Activated T-cell treated with anti-CD3 and anti-CD28 coated beads for 48 hours (primary cell): Measurements from ENCODE around the gene TMEM256.
A peak's percentile ranks its signal among the peaks of the same experiment; 100 is the strongest.
"Not testable (repeated sequence)": the region's sequence is repeated elsewhere in the genome, so short reads cannot be mapped to it uniquely, and the experiment has no call there.

Source experiments
- DNase-seq: peaks from one replicate; pipeline ENCODE4 v3.0.0-alpha.2; 2020; ENCODE audit warnings: low read depth

The TMEM256 gene

GRCh38 chr17:7383371-7383741, 20.5 kb downstream of the TMEM256 start:
- DNase-seq: no peak

- DNase-seq: no peak
Measured at GRCh38 chr17:7382901-7383300, 21.0 kb downstream of the TMEM256 start.

GRCh38 chr17:7380855-7381683, 22.8 kb downstream of the TMEM256 start, which contains the start of gene TNK1:
TNK1 (plus strand) TSS chr17:7381089; CDS start chr17:7382927, 1,838 bp downstream.
- no peak for DNase-seq

- no peak for DNase-seq
Measured at GRCh38 chr17:7380321-7380720, 23.6 kb downstream of the TMEM256 start.

DNA sequence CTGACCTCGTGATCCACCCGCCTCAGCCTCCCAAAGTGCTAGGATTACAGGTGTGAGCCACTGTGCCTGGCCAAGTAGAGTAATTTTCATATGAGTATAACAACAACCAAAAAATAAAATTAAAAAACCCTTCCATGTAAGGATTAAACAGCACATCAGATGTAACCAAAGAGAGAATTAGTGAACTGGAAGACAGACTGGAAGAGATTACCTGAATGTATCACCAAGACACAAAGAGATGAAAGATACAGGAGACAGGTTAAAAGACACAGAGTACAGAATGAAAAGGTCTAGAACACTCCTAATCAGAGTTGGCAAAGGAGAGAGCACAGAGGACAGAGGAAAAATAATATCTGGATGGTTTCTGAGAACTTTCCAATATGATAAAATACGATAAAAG, 24.8 kb downstream of the TMEM256 start:
- no peak for DNase-seq

DNA sequence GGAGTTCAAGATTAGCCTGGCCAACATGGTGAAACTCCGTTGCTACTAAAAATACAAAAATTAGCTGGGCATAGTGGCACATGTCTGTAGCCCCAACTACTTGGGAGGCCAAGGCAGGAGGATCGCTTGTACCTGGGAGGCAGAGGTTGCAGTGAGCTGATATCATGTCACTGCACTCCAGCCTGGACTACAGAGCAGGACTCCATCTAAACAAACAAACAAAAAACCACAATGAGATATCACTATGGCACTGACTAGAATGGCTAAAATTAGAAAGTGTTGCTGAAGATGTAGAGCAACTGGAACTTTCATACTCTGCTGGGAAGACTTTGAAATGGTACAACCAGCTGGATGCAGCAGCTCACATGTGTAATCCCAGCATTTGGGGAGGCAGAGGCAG, 29.5 kb downstream of the TMEM256 start:
- DNase-seq: no peak

DNA sequence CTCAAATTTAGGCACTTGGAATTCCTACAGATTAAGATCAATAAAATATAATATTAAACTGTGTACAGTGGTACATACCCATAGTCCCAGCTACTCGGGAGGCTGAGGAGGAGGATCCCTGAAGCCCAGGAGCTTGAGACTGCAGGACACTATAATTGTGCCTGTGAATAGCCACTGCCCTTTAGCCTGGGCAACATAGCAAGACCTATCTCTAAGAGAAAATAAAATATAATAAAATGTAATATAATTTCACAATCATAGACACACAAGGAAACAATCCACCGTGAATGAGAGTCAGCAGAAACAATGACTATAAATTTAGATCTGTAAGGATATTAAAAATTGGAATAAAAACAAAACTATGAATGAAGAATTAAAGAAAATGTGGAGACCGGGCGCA, 33.0 kb downstream of the TMEM256 start:
- DNase-seq: no peak

DNA sequence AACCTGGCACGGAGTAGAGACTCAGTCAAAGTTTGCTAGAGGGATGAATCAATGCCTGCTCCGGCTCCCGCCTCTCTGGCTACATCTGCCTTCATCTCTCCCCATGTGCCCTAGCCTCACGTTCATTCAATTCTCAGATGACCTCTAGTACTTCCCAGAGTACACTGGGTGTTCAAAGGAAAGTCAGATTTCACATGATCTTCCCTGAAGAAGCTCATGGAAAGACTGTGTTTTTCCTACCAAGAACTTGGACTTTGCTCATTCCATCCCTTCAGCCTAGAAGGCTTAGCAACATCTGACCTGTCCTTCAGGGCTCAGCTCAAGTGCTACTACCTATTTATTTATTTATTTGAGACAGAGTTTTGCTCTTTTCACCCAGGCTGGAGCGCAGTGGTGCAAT, 34.1 kb downstream of the TMEM256 start:
- no peak for DNase-seq

DNA sequence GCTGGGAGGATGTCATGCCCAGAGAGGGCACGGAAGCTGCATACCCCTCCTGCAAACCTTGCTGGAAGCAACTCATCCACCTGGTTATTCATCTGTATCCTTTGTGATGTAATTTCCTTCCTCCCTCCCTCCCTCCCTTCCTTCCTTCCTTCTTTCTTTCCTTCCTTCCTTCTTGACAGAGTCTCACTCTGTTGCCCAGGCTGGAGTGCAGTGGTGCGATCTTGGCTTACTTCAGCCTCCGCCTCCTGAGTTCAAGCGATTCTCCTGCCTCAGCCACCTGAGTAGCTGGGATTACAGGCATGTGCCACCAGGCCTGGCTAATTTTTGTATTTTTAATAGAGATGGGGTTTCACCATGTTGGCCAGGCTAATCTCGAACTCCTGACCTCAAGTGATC, 35.3 kb downstream of the TMEM256 start:
- not testable (repeated sequence) for DNase-seq

GRCh38 chr17:7367918-7368598, 35.8 kb downstream of the TMEM256 start:
- no peak for DNase-seq

DNA sequence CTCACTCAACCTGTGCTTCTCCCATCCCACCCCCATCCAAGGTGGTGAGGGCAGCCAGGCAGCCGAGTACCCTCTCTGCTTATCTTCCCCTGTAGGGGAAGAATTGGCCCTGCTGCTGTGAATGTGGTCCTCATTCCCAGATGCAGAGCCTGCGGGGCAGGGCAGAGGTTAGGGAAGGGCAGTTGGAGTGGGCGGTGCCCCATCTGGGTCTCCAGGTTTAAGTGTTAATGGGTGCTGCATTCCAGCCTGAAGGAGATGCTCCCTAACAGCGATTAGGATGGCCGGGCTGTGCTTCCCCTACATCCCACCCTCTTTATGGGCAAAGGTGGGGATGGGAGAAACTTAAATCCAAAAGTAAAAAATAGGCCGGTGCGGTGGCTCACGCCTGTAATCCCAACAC, 36.8 kb downstream of the TMEM256 start:
- DNase-seq: no peak

DNA sequence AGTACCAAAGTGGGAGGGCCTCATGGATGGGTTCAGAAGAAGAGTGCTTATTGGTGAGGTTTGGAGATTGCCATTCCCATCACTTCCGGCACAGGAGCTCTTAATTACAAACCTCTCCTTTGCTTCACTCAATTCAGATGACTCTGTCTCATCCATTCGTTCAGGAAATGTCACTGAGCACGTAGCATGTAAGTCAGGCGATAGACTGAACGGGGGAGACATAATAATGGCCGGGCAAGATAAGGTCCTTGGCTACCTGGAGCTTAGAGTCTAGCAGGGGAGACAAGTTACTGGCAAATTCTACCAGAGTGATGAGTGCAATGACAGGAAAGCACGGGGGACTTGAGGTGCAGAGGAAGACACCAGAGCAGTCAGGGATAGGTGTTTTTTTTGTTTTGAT, 37.9 kb downstream of the TMEM256 start:
- not testable (repeated sequence) for DNase-seq

GRCh38 chr17:7363311-7363710, 40.6 kb downstream of the TMEM256 start:
- no peak for DNase-seq

GRCh38 chr17:7361906-7362305, 42.0 kb downstream of the TMEM256 start:
- no peak for DNase-seq

DNA sequence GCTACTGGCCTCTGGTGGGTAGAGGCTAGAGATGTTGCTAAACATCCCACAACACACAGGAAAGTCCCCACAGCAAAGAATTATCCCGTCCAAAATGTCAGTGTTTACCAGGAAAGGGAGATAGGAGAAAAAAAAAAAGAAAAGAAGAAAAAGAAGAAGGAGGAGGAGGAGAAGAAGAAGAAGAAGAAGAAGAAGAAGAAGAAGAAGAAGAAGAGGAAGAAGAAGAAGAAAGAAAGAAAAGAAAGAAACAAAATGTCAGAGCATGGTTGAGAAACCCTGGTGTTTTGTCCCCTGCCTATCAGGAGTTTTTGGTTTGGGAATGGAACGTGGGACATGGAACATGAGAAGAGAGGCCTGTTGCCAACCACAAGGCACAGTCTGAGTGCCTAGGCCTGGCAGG, 46.5 kb downstream of the TMEM256 start:
- no peak for DNase-seq

DNA sequence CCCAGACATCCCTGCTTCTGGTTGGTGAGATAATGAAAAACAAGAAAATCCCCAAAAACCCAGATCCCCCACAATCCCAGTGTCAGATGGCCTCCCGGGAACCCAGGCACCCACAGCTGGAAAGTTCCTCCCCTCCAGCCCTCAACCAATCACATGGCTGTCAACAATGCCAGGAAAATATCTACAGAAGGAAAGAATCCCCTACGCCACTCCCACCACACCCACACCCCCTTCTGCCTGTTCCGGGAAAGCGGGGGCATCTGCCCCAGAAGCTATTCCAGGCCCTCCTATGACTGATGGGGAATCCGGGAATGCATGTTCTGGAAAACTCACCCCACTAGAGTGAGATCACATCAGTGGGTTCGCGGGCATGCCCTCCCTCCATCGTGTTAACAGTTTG, 47.1 kb downstream of the TMEM256 start:
- DNase-seq: no peak

GRCh38 chr17:7356072-7356549, 47.8 kb downstream of the TMEM256 start:
- peak; percentile 81 for DNase-seq

- DNase-seq: no peak
Measured at GRCh38 chr17:7355573-7355972, 48.3 kb downstream of the TMEM256 start.

- no peak for DNase-seq
Measured at GRCh38 chr17:7355053-7355452, 48.8 kb downstream of the TMEM256 start, which contains the start of gene TMEM95. TMEM95 (plus strand) TSS chr17:7355156; CDS start chr17:7355205, 49 bp downstream.

- DNase-seq: no peak
Measured at GRCh38 chr17:7354262-7354843, 49.5 kb downstream of the TMEM256 start.
